Measurements from ENCODE around the gene VAV2.

DNA sequence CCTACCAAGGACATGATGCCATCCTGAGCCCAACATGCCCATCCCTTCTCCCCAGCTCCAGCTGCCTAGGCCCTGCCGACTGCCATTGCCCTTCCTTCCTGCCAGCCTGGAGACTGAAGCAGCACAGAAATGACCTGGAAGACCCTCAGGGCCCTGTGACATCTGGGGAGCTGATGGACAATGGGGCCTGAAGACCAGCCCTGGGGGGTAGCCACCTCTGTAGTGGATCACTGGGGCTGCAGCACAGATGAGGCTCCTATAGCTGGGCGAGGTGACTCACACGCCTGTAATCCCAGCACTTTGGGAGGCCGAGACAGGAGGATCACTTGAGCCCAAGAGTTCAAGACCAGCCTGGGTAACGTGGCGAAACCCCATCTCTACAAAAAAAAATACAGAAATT lies 86.6 kb downstream of the VAV2 start:
- TF ChIP-seq, protein P1, sequence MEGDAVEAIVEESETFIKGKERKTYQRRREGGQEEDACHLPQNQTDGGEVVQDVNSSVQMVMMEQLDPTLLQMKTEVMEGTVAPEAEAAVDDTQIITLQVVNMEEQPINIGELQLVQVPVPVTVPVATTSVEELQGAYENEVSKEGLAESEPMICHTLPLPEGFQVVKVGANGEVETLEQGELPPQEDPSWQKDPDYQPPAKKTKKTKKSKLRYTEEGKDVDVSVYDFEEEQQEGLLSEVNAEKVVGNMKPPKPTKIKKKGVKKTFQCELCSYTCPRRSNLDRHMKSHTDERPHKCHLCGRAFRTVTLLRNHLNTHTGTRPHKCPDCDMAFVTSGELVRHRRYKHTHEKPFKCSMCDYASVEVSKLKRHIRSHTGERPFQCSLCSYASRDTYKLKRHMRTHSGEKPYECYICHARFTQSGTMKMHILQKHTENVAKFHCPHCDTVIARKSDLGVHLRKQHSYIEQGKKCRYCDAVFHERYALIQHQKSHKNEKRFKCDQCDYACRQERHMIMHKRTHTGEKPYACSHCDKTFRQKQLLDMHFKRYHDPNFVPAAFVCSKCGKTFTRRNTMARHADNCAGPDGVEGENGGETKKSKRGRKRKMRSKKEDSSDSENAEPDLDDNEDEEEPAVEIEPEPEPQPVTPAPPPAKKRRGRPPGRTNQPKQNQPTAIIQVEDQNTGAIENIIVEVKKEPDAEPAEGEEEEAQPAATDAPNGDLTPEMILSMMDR (IDR thresholded peaks at IDR 0.05) = no peak
- TF ChIP-seq POLR2A (IDR thresholded peaks at IDR 0.05) = no peak

Data from heart left ventricle (tissue), 13 donors.